ENCODE results near the gene ADAM10.
"Not testable (repeated sequence)": the region's sequence is repeated elsewhere in the genome, so short reads cannot be mapped to it uniquely, and the experiment has no call there.

ADAM10 gene

DNA sequence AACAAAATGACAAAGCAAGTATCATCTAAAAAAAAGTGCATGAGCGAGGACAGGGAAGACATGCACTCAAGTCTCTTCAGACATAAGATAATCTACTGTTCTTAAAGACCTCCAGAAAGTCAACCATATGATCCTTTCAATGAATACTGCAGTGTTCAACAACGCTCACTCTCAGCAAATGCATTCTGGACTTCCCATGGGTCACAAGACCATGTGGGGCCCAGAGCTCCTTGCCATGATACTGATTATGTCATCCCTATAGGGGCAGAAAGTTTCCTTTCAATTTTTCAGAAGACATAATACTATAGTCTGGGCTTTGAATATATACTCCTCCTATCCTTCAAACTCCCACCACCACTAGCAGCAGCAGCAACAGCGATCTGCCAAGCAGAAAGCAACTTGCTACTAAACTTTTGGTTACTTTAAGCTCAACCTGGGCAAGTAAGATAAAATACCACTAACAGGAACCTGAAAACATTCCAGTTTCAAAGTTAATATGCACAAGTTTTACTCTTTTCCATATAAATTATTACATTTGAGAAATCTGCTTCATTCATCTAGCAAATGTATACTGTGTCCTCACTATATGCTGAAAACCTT is 143.5 kb downstream of the ADAM10 start:
- DNase-seq, result no peak

DNA sequence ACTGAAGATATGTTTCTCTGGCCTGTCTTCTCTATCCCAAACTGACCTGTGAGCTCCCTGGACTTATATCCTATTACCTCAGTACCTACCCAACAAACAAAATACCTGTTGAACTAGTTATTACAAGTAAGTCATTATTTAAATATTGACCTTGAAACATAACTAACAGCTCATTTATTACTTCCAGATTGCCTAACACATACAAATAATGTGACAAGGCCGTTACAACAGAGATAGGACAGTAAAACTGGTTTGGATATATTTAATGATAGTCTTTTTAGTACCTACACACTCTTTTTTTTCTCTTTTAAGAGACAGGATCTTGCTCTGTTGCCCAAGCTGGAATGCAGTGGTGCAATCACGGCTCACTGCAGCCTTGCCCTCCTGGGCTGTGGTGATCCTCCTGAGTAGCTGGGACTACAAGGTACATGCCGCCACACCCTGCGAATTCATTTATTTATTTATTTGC is 145.0 kb downstream of the ADAM10 start:
- no peak for DNase-seq

DNA sequence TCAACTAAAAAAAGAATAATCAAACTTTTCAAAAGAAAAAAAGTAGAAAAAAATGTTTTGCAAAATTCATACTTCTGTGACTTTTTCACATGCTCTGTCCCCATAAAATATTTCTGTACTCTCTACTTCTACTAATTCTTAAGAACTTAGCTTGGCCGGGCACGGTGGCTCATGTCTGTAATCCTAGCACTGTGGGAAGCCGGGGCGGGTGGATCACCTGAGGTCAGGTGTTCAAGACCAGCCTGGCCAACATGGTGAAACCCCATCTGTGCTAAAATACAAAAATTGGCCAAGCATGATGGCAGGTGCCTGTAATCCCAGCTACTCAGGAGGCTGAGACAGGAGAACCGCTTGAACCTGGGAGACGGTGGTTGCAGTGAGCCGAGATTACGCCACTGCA is 145.6 kb downstream of the ADAM10 start:
- not testable (repeated sequence) for DNase-seq

DNA sequence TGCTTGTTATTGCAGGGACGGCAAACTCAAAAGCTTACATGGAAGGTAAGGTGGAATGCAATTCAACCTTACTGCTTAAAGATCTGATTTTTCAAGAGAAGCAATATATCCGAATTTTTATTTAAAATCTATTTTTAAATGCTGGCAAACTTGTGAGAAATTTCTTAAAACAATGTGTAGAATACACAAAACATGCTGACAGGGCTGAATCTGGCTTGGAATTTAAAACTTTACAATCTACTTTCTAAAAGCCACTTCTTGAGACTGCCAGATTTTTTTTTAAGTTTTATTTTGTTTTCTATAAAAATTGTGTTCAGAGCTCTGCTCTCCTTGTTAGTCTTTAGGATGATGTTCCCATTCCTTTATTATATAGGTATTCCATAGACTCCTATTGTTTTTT is 146.7 kb downstream of the ADAM10 start:
- no peak for DNase-seq

DNA sequence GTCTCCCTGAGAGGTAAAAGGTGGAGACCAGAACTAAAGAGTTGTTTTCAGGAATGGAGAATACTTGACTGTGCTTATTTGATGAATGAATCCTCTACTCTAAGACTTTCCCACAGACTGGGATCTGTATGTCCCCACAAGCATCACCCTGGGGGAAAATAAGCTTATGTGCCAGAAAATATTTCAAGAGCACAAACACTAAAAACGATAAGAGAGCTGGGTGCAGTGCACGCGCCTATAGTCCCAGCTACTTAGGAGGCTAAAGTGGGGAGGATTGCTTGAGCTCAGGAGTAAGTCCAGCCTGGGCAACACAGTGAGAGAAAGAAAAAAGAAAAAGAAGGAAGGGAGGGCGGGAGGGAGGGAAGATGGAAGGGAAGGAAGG is 150.7 kb downstream of the ADAM10 start:
- DNase-seq, result no peak

DNA sequence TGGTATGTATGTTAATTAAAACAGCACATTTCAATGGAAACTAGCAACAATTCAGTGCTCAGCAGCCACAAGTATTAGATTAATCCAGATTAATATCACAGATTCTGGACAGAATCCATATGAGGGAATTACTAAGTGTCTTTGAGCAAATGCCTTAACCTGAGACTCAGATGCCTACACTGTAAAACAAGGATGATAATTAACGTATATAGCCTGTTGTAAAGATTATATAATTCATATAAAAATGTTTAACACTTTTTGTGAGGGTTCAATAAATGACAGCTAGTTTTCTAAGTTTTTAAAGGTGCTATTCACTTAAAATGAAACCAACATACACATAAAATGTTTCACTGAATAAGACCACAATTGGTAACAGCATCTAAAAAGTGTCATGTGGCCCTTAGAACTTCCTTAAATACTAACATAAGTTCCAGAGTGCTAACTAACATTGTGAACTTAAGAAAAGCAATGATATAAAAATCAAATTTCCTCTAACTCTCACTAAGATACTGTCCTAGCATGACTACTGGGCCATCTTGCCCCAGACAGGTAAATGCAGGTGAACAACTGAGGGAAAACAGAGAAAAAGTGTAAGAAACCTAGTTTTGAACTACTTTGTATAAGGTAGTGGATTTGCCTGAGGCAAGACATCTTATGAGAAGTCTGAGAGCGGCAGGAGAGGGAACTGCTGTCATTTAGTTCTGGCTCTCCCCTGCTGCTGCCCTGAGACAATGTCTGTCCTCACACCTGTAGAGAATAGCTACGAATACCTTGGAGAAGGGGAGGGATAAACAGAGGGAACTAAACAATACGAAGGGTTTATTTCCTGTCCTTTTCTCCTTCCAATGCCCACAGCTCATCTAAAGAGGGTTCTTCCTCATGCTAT is 151.3 kb downstream of the ADAM10 start:
- no peak for DNase-seq

DNA sequence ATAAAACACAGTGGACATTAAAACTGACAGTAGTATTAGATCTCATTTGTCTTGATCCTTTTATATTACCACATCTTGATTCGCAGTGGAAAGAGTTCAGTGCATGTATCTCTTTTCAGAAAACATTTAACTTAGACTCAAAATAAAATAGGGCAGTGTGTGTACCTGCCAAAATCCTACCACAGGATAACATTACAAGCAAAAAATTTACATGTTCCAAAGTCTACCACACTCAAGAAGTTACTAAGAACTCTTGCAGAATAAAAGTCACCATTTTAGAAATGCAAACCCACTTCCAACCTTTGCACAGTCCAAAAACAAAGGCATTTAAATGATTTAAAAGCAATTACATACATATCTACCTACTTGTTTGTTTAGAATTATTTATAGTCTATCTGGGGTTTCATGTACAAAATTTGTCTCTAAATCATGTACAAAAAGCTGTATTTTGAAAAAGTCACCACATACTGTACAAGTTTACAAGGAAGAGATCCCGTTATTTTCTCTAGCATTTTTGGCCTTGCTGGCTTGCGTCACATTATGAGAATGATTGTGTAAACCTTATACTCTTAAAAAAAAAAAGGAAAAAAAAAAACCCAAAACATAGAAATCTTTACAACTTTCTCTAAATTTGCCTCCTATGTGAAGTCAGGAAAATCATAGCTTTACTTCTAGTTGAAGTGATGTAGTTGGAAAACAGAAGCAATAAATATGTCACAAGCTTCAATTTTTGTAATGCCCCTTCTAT is 153.8 kb downstream of the ADAM10 start:
- no peak for DNase-seq

DNA sequence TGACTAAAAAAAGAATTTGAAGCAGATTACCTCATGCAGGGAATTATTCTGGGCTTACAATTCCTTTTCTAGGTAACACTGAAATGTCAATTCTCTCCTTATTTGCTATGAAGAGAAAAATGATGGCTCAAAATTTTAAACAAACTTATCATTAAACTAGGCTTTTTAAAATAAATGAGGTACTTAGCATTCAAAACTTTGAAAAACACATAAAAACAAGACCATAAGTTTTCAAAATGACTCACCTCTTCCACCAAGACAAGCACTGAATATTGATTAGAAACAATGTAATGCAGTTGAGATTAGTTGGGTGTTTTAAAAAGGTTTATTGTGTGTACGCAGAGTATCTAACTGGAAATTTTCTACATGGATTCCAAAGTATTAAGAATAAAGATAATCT is 154.6 kb downstream of the ADAM10 start:
- DNase-seq, result no peak

DNA sequence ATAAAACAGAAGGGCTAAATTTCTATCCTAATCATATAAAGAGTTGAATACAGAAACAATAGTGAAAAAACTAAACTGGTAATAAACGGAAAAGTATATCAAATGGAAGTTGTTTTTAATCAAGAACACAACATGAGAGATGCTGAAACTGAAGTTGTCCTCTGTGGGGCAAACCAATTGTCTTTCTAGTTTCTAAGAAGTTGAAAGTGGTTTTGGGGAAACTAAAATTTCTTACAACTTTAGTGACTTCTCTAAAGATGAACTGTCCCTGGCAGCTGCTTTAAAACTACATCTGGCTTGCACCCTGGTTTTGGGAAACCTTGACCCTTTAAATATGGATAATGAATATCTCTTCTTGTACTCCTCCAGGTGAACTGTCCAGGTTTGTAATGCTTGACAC is 155.6 kb downstream of the ADAM10 start:
- DNase-seq, result no peak

DNA sequence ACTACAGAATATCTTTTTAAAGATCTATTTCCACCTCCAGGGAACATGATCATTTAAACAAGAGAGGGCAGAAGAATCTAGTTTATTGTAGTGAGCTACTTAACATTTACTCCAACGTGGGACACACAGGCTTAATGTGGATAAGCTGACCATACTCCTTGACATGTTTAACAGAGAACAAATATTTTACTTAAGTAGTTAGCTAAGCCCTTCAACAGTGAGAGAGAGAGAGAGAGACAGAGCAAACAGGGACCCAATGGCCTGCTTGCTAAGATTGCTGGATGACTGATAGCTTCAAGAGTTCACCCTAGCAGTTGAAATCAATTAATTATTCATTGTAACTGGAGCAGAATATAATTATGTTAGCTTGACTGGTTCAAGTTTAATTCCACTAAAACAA is 158.6 kb downstream of the ADAM10 start:
- DNase-seq, result no peak

DNA sequence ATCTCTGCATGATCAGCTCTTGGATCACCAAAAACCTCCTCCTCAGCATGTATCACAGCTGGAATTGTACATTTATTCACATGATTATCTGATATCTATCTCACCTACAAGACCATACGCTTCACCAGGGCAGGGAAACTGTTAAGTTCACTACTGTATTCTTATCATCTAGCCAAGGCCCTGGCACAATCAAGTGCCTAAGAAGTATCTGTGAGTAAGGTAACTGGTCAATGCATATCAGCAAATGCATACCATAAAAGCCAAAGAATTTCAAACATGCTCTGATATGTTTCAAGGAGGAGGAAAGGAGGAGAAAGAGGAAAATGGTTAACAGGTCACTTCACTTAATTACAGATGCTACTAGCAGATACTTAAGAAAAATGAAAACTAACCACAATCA is 159.3 kb downstream of the ADAM10 start:
- DNase-seq, result no peak

DNA sequence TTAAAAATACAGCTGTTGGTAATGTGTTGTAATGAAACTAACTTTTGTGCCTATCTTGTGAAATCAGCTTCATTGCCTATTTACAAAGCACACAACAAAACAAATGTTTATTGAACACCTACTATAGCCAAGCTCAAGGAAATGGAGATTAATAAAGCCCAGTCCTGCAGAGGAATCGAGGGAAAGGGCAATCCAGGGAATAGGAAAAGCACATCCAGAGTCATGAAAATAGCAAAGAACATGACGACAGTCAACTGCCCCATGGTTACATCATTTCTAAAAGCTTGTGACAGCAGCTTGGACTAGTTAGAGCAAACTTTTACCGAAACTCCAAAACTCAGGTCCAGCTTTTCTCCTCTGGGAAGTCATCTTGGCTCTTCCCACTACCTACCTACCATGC is 160.5 kb downstream of the ADAM10 start:
- no peak for DNase-seq

DNA sequence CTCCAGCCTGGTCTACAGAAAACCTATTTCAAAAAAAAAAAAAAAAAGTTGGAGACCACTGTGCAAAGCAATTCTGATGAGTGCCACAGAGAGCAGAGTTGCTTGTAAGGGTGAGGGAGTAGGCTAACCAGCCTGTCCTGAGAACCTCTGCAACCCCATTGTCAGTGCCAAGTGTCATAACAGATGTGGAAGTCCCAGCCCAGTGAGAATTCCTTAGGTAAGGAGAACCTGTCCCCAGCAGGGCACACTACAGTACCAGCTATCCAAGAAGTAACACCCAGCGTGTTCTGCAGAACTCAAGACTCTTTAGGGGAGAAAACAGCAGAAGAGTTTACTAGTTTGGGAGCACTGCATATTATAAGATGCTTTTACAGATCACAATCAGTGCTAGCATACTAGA is 161.4 kb downstream of the ADAM10 start:
- DNase-seq, result no peak

DNA sequence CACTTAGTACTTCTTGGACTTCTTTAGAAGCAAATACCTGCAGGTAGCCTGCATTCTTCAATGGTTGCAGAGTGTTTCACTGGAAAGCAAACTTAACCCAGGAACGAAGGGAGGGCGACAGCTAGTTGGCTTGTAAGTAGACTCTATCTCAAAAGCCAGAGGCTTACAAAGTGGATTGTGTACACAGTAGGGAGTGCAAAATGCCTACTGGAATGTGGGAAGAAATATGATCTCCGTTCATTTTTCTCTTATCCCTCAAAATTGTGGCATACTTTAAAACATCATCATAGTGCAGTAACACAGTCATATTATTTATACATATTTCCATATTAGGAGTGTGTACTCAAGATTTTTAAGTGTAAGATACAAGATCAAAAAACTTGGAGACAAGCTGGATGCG is 162.0 kb downstream of the ADAM10 start:
- peak; percentile 9 for DNase-seq

DNA sequence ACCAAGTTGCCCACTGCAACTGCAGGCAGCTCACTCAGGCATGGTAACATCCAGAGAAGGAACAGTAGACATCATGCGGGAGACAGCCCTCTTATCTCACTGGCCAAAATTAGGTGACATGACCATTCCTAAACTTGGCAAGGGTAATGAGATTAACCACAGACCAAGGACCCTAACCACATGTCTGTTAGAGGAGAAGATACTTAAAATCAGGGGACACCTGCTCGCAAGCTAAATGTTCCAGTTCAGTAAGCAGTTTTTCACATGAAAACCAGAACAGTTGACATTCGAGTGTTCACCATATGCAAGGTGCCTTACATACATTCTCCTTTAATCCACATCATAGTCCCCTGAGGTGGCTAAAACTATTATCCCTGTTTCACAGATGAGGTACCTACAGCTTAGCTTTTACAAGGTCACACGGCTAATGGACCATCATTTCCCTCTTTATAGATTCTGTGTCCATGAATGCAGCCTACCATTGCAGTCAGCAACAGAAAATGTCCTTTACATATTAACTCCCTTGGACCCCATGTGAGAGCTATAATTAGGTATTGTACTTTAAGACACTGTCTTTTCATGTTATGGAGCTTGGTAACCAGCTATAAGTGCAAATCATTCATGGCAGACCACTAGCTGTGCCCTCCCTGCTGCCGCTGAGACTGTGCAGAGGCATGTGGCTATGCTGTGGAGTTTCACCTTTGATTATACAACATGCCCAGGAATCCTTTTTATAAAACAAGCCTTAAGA is 163.6 kb downstream of the ADAM10 start:
- DNase-seq, result no peak

DNA sequence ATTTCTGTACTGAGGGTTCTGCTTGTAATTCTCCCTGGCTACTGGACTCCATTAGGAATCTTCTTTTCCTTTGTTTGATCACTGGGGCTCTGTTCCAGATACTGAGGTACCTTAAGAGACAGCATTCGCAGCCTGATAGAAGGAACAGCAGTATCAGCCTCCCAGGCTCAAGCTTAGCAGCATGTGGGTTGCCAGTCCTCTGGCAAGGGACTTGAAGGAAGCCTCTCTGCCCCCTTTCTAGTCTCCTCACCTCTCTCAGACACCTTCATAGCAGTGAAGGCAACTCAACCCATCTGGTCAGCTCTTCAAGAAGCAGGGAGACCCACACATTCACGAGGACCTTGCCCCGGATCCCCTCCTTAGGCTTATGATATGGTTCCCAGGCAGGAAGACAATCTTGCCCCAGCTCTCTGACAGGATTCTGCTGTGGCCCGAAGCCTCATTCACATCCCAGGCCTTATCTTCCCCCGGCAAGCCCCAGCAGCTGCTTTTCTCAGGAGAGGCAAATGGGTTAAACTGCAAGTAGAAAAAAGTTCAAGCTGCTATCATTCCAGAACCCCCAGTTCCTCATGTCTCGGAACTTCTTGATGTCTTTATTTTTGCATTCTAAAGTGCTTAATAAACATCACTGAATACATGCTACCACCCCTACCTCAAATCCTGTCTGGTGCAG is 164.6 kb downstream of the ADAM10 start:
- no peak for DNase-seq

DNA sequence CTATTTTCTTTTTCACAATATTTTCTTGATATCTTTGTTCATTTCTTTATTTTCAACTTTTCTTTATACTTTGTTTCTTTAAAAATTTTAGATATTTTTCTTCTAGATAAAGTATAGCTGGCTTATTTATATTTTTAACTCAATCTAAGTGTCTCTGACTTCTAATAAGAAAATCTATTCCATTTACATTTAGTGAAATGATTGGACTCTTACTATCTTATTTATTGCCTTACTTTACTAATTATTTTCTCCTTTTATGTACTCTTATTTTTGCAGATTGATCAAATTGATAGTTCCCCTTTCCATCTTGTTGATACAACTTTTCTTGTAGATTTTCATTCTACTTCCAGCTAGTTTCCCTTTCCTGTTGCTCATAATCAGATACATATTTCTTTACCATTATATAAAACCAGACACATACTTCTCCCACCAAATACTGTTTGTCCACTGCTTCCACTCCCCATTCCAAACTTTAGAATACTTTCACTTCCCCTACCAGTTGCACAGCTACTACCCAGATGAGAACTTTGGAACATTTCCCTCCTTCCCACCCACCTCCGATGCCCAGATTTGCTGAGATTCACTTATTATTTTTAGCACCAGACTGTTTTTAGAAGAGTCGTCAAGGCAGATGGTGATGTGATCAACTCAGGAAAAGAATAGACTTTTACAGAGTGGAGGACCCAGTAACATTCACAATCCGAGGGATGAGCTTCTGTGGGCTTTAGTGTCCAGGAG is 166.2 kb downstream of the ADAM10 start:
- no peak for DNase-seq

DNA sequence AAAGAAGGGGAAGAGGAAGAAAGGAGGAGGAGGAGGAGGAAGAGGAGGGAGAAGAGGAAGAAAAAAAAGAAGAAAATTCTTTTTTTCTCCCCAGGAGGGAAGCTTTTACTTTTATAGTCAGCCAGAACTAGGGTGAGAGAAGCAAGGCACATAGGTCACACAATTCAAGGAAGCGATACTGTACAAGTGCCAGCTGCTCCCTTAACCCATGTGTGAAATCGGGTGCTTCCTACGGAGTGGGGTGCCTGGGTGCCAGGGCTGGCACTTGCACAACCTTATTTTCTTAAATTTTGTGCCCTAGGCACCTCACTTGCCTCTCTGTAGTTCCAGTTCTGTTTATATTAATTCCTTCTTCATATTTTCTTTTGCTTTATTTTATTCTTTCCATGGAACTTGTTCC is 167.3 kb downstream of the ADAM10 start:
- no peak for DNase-seq

DNA sequence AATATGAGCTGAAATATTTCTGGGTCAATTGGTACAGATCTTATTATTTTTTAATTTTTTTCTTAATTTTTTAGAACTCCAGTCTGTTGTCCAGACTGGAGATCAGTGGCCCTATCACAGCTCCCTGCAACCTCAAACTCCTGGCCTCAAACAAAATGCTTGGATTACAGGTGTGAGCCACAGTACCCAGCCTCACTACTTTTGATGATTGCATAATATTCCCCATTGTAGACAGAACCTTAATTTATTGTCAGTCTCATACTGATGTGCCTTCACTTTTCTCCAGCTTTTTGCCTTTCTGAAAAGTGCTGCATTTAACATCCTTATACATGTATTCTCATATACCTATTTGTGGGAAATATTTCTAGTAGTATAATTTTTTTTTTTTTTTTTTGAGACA is 172.8 kb downstream of the ADAM10 start:
- no peak for DNase-seq

DNA sequence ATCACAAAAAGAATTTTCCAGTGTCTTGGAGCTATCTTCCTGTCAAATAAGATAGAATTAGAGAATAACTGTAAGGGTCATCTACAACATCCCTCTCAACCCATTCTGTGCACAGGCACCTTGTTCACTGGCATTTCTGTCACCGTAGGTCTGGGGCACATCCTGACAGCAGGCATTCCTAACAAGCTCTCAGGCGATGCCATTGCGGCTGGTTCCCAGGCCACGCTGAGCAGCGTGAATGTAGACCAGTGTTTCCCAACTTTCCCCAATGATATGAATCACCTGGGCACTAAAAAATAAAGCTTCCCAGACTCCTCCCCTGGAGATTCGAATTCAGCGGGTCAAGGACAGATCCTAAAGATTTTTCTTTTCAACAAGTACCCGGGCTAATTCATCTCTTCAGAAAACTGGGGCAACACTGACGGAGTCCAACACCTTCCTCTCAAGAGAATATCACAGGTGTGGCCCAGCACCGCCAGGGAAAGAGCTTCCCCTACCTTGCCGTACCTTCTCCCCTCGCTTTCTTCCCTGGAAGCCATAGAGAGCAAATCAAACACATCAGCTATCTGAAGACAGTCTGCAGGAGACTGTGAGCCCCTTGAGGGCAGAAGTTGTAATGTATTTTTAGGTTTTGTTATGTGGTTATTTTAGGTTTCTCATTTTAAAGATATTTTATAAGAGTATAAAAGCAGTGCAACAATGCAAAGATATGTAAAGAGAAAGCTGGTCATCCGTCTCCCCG is 174.3 kb downstream of the ADAM10 start:
- no peak for DNase-seq

DNA sequence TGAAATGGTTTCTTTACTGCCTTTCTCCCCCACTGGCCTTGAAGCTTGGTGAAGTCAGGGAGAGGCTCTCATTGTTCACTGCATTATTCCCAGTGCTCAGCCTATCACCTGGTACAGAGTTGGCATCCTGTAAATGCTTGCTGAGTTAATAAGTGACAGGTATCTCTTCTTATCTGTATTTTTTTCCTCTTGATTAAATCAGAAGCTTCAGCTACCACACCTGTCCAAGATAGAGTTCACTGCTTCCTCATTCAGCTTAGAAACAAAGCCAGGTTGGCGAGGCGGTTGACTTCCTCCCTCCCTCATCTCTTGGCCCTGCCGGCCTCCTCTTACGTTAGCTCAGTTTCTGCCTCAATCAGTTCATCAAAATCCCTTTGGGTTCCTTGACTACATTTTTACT is 174.9 kb downstream of the ADAM10 start:
- DNase-seq, result no peak

Measured in fibroblast of skin of right biceps (primary cell).